GM19239 (cell line): ENCODE data around the gene SNTG2.

ENCODE experiments used
- DNase-seq: peaks from one replicate; pipeline ENCODE4 v3.0.0; 2011; ENCODE audit warnings: low spot score; ENCODE audit not compliant: insufficient read length
- FAIRE-seq: peaks from 2 replicates; lab custom pipeline; 2011; peaks lifted over from hg19 to GRCh38; lab: Jason Lieb, UNC

Gene SNTG2

DNA sequence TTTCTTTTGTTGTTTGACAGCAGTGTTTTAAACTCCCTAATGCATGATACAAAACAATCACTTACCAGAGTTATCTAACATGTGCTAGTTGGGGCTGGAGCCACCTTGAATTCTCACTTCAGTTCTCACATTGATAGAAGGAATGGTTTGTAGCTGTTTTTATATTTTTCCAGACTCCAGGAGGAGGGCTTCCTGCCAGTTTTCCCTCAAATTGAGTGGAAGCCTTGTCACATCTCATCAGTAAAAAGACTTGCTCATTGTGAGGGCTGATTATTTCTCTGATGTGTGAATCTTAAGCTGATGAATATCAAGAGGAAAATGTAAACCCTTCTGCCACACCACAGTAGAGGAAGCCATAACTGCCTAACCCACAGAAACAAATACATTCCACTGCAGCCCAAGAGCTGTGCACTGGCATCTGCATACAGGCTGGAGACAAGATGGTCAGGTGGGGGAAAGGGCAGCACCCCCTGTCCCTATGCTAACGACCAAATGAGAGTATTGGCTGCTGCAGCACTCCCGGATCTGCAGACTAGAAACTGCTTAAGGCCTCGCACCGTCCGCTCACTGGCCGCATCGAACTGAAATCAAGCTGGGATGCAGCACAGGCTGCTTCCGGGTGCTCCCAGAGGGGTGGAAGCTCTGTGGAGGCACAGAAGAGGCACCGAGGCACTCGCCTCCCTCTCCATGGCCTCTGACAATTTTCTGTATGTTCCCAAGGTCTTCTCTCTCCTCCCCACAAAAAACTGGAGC lies 388.9 kb downstream of the SNTG2 start:
- FAIRE-seq, result no peak
- DNase-seq, result no peak

DNA sequence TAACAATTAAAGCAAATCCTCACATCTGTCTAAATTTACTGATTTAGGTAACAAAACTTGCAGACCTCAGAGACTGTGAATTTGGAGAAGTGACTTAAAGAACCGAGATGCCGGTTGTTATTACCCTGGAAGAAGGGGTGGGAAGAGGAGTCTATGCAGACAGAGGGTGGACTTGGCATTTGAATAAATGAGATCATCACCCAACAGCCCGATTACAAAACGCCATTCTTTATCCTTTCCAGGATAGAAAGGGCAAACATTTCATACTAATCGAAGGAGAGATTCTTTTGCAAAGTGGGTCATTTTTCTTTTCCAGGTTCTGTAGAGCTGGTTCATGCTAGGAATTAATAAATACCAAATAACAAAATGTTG lies 389.5 kb downstream of the SNTG2 start:
- FAIRE-seq, result no peak
- DNase-seq, result no peak

DNA sequence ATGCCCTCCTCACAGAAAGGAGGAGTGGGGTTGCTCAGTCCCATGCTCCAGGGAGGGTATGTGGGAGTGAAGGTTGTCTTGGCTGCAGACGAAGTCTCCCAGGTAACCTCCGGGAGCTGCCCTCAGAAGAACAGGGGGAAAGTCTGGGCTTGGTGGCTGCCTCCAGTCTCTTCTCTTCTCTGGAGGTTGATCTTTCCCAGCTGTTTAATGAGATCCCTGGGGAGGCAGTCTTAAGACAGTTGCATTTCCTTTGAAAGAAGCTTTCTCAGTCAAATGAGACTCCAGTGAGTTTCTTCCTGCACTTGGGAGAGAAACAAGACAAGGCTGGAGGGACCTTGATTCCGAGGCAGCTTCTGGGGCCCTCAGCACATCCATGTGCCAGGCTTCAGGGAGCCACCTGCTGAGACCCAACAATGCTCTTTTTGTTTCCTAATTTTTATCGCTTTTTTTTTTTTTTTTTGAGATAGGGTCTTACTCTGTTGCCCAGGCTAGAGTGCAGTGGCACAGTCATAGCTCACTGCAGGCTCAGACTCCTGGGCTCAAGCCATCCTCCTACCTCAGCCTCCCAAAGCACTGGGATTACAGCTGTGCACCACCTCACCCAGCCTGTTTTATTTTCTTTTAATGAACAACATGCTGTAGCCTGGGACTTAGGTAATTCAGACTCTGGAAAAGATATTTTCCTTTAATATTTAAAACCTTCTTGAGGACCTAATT lies 390.9 kb downstream of the SNTG2 start:
- FAIRE-seq (no peak), DNase-seq (no peak)

- FAIRE-seq (no peak), DNase-seq (no peak)
These were observed 398.1 kb downstream of the SNTG2 start for GRCh38 chr2:1348789-1349188.

GRCh38 chr2:1350111-1350510 lies 399.5 kb downstream of the SNTG2 start:
- no peak for FAIRE-seq
- no peak for DNase-seq

- no peak for FAIRE-seq
- DNase-seq, result no peak
These were observed 402.5 kb downstream of the SNTG2 start for GRCh38 chr2:1353124-1353523.

DNA sequence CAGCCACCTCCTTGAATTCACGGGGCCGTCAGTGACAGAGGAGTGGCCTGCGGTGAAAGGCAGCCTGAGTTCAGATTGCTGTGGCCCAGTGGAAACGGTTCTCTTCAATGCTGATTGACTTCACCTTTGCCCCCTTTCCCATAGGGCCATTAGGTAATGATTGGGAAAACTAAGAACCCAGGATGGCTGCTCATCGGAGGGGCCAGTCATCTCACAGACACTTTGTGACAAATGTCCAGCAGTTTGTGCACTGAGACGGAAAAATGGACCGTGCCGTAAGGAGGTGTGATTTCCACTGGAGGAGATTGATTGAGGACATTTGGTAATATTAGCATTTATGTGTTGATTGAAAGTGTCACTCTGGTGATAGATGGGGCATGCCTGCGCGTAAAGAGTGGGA lies 402.9 kb downstream of the SNTG2 start:
- no peak for DNase-seq
- FAIRE-seq, result no peak

DNA sequence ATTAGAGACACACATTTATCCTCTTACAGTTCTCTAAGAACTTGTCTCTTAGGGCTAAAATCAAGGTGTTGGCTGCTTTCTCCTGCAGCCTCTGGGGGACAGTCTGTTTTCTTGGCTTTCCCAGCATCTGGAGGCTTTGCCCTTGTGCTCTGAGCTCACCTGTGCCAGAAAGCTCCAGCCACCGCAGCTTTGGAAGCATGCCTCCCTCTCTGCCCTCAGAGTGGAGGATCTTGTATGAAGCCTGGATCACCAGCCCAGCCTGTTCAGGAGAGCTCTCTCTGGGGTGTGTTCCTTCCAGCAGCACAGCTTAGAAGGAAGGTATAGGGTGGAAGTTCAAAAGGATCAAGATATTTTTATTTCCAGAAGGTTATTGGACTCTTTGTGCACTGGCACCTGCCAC lies 409.5 kb downstream of the SNTG2 start:
- FAIRE-seq, result no peak

GRCh38 chr2:1360557-1361250 lies 410.1 kb downstream of the SNTG2 start:
- FAIRE-seq (no peak), DNase-seq (no peak)

More for the DNA sequence above, 409.5 kb downstream of the SNTG2 start:
- DNase-seq, result no peak

DNA sequence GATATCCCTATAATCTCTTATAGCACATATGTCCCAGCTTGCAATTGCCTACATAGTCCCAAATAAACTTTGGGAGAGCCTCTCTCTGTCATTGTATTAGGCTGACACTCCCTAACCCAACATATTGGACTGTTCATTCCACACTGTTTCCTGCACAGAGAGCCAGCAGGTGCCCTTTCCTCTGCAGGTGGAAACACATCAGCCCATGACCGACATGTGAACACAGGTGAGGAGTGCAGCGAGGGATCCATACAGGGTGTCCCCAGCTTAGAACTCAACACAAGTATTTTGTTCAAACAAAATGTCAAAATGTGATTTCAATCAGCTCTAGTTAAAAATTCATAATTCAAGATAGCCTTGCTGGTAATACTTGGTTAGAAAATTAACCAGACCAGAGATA lies 412.7 kb downstream of the SNTG2 start:
- FAIRE-seq (no peak), DNase-seq (no peak)

- DNase-seq, result no peak
These were observed 416.0 kb downstream of the SNTG2 start for GRCh38 chr2:1366546-1367134.

DNA sequence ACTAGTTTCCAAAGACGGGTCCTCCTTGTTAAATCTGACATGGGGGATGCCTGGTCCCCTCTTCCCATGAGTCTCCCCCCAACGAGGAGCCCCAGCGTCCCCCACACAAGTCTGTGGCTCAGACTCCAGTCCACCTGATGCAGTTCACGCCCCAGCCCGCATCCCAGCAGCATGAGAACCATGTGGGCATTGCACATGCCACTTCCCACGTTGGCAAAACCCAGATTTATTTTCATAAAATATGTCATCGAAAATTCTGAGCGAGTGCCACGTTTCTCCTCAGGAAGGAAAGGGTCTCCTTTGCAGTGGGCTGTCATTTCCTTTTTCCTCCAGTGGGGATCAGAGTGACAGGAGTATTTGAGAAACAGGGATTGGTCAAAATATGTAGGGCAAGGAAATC lies 417.0 kb downstream of the SNTG2 start:
- no peak for DNase-seq
- no peak for FAIRE-seq

More at GRCh38 chr2:1366546-1367134, 416.0 kb downstream of the SNTG2 start:
- no peak for FAIRE-seq

- no peak for FAIRE-seq
These were observed 419.3 kb downstream of the SNTG2 start for GRCh38 chr2:1369905-1370304.

DNA sequence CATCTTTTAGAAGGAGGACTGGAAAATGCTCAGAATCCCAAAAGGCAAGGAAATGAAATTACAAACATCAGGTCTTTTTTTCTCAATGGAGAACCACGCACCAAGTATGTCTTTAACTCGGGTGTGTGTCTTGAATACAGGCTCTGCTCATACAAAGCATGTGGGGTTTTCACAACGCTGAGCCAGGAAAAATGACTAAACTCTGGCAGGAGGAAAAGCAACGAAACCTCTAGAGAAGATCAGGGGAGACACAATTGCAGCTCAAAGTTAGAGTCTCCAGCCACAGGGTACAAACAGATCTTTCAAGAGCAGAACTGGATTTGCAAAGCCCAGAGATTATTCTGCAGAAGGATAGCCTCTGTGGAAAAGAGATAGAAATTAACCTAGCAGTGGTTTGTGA lies 419.8 kb downstream of the SNTG2 start:
- no peak for DNase-seq

More at GRCh38 chr2:1369905-1370304, 419.3 kb downstream of the SNTG2 start:
- DNase-seq, result no peak

GRCh38 chr2:1371082-1371481 lies 420.4 kb downstream of the SNTG2 start:
- DNase-seq, result no peak
- FAIRE-seq, result no peak

More for the DNA sequence above, 419.8 kb downstream of the SNTG2 start:
- FAIRE-seq, result no peak

DNA sequence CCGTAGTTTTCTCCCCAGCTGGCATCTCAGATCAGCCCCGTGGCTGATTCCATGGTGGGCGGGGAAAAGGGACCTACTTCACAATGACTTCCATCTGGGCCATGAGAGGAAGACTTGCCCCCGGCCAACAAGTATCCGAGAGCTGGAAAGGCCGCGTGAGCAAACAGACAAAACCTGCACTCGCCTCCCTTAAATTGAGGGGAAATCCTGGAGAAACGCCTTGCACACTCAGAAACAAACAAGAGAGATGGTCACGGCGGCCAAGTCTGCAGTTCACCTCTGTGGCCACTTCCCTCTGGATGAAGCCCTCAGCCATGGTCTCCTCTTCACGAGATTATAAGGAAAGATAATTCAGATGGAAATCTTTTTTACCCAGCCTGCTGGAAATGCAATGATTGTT lies 423.2 kb downstream of the SNTG2 start:
- DNase-seq, result no peak
- no peak for FAIRE-seq

DNA sequence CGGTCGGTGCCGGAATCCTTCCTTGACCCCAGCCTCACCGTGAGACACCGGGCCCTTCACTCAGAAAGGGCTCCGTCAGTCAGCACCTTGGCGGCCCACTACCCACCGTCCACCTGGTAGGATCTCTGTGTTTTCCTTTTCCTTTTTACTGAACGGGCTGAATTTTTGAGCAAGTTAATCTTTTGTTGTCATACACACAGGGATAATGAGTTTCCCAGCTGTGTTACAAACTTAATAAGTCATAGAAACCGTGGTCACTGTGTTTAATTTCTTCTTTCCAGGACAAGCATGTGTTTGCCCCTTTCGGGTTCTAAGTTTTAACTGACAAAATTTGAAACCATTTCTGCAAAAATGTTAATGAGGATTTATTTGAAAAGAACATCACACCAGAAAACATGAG lies 423.6 kb downstream of the SNTG2 start:
- DNase-seq, result no peak
- no peak for FAIRE-seq

DNA sequence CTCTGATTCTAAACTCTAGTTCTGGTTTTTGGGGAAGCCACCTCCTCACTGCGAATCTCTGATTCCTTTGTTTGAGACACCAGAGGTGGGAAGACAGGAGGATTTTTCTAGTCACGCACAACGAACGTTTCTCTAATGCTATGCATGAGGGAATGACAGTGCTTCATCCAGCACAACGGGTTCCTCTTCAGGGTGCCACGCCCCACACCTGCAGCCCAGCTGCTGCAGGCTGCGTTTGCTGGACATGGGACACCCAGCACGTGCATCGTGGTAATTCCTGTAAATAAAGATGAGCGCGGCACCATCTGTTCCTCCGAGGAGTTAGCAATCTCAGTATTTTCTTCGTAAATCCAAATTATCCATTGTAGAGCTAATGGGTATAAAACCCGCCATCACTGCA lies 425.1 kb downstream of the SNTG2 start:
- DNase-seq (no peak), FAIRE-seq (no peak)

GRCh38 chr2:1377473-1377872 lies 426.8 kb downstream of the SNTG2 start:
- DNase-seq, result no peak
- no peak for FAIRE-seq

DNA sequence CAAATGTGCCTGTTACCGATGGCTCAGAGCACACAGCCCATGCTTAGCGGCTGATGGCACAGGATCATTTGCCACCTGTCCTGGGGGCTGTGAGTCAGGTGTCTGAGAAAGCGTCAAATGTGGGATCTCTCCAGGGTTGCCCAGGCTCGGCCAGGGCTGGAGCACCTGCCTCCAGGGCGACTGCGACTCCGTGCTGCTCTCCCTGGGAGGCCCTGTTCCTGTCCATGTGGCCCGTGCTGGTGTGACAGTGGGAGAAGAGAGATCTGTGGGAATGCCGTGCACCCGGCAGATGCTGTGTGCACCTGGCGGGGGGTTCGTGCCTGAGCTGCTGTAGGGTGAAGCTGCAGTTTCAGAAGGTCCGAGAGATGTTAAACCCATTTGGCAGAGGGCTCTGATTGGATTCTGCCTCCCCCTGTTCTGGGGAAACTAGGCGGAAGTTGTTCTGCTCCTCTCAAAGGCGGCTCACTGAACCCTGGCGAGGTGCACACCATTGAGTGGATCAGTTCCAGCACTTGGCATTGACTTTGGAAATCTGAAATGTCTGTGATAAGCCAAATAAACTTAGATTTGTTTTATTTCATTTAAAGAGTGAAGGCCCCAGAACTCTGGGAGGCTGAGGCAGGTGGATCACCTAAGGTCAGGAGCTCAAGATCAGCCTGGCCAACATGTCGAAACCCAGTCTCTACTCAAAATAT lies 428.0 kb downstream of the SNTG2 start:
- DNase-seq (no peak), FAIRE-seq (no peak)
